Hepatocyte (in vitro differentiated cells): ENCODE data around the gene ANKS1B. TPM values are rescaled to one million over a fixed set of nuclear protein-coding genes. Genes with fewer than 3 reads are reported as not detected.

Experiments
- DNase-seq: peaks from one replicate; pipeline ENCODE4 v3.0.0-alpha.2; 2016; ENCODE audit warnings: low spot score
- H2AFZ ChIP-seq: fragments of 200-600 bp; sonication (generic); 2 replicates; pipeline ENCODE4 v1.6.0; 2016; ENCODE audit warnings: antibody characterized with exemption, mild to moderate bottlenecking
- H3K27ac ChIP-seq: fragments of 200-600 bp; sonication (generic); 2 replicates; pipeline ENCODE4 v1.5.1; 2016; ENCODE audit warnings: mild to moderate bottlenecking
- H3K27me3 ChIP-seq: fragments of 200-600 bp; sonication (generic); 2 replicates; pipeline ENCODE4 v1.6.1; 2016
- H3K36me3 ChIP-seq: fragments of 200-600 bp; sonication (generic); replicated peaks from 2 replicates; pipeline ENCODE4 v1.5.1; 2016; ENCODE audit warnings: low read depth; ENCODE audit not compliant: insufficient read depth
- H3K4me1 ChIP-seq: fragments of 200-600 bp; sonication (generic); 2 replicates; pipeline ENCODE4 v1.5.1; 2016; ENCODE audit warnings: mild to moderate bottlenecking, moderate library complexity; ENCODE audit not compliant: insufficient read depth
- H3K4me2 ChIP-seq: fragments of 200-600 bp; sonication (generic); 2 replicates; pipeline ENCODE4 v1.6.0; 2016
- H3K4me3 ChIP-seq: fragments of 200-600 bp; sonication (generic); 2 replicates; pipeline ENCODE4 v1.5.1; 2016; ENCODE audit warnings: mild to moderate bottlenecking
- H3K79me2 ChIP-seq: fragments of 200-600 bp; sonication (generic); 2 replicates; pipeline ENCODE4 v1.6.0; 2017; ENCODE audit warnings: mild to moderate bottlenecking
- H3K9me2 ChIP-seq: fragments of 200-600 bp; sonication (generic); replicated peaks from 2 replicates; pipeline ENCODE4 v1.6.0; 2017; ENCODE audit warnings: mild to moderate bottlenecking; ENCODE audit not compliant: insufficient read depth
- H3K9me3 ChIP-seq: fragments of 200-600 bp; sonication (generic); 2 replicates; pipeline ENCODE4 v1.5.1; 2016; ENCODE audit warnings: low read depth, mild to moderate bottlenecking
- H4K20me1 ChIP-seq: fragments of 200-600 bp; sonication (generic); 2 replicates; pipeline ENCODE4 v1.6.0; 2016; ENCODE audit warnings: mild to moderate bottlenecking; ENCODE audit not compliant: insufficient read depth, poor library complexity, severe bottlenecking
- CTCF ChIP-seq: fragments of 200-600 bp; sonication (generic); IDR thresholded peaks from 2 replicates; pipeline ENCODE4 v1.5.1; 2016; ENCODE audit warnings: antibody characterized with exemption, mild to moderate bottlenecking; ENCODE audit not compliant: poor library complexity
- EZH2 ChIP-seq: fragments of 200-600 bp; sonication (generic); IDR thresholded peaks from 2 replicates; pipeline ENCODE4 v1.6.1; 2016; ENCODE audit warnings: antibody characterized with exemption, mild to moderate bottlenecking, borderline replicate concordance
- EZH2phosphoT487 ChIP-seq: fragments of 200-600 bp; sonication (generic); IDR thresholded peaks from one replicate; pipeline ENCODE4 v1.6.1; 2018; ENCODE audit warnings: antibody characterized with exemption, mild to moderate bottlenecking, low read depth, moderate library complexity; ENCODE audit not compliant: unreplicated experiment, severe bottlenecking
- WGBS: methylation state at CpG from one replicate; pipeline ENCODE4 v1.1.6; 2016; ENCODE audit warnings: low lambda C conversion rate; ENCODE audit errors: missing lambda C conversion rate; 5-methylcytosine and 5-hydroxymethylcytosine counted together
- polyA plus RNA-seq: library from polyadenylated mRNA; unstranded; fragments of >200 nt; fragmentation: Nextera tagmentation; extraction: Ambion mirVana; gene quantifications from 2 replicates; pipeline ENCODE4 v1.2.1, GENCODE V29; 2016
- total RNA-seq: library from RNA; depleted of rRNA; stranded (reverse); fragments of >200 nt; gene quantifications from 2 replicates; pipeline ENCODE4 v1.2.3, GENCODE V29; 2014

Gene ANKS1B
- total and polyA plus RNA-seq, 2 experiments from 2014 or later: 1.6 to 2.2 TPM

DNA sequence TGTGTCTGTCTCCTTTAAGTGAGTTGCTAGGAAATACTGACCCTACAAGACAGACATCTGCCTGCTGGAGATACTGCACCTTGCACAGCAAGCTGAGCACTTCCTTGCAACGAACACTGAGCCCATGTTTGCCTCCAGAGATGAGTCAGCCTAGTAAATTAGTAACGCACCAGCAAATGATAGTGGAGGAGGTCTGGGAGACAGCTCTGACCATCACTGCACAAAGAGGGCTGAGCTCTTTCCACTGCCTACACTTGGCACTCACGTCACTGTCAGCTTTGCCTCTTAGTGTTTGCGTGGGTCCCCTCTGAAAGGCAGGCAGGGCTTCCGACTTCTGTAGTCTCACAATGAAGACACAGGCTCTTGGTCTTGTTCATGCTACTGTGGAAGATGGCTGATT lies 1230.6 kb downstream of the ANKS1B start:
- peak overlapping the region; percentile 43 for H3K27ac ChIP-seq
- no peaks in the 10 kb centered on the region for H3K9me3 ChIP-seq
- TF ChIP-seq EZH2 (no peak), CTCF (no peak), EZH2phosphoT487 (no peak)
- H3K4me2 ChIP-seq: no peak overlapping the region
- H3K4me3 ChIP-seq: no peak overlapping the region
- DNase-seq: peak; percentile 69
- H3K79me2 ChIP-seq: no peaks in the 10 kb centered on the region
- no peaks in the 10 kb centered on the region for H3K9me2 ChIP-seq
- H4K20me1 ChIP-seq: no peaks in the 10 kb centered on the region
- 39% methylated on average over 5 of the region's 5 CpGs for WGBS
- H3K36me3 ChIP-seq: no peaks in the 10 kb centered on the region
- H3K27me3 ChIP-seq: no peaks in the 10 kb centered on the region
- no peak overlapping the region for H2AFZ ChIP-seq
- no peaks in the 10 kb centered on the region for H3K4me1 ChIP-seq

GRCh38 chr12:98752726-98753125 lies 1232.0 kb downstream of the ANKS1B start:
- H3K9me3 ChIP-seq: no peaks in the 10 kb centered on the region
- no peaks in the 10 kb centered on the region for H3K36me3 ChIP-seq
- H3K4me3 ChIP-seq: no peak overlapping the region
- H3K27me3 ChIP-seq: no peaks in the 10 kb centered on the region
- H2AFZ ChIP-seq: no peak overlapping the region
- no peak for DNase-seq
- H3K27ac ChIP-seq: no peak overlapping the region
- H4K20me1 ChIP-seq: no peaks in the 10 kb centered on the region
- H3K4me2 ChIP-seq: no peak overlapping the region
- 84% methylated on average over 5 of the region's 5 CpGs for WGBS
- H3K9me2 ChIP-seq: no peaks in the 10 kb centered on the region
- H3K4me1 ChIP-seq: no peaks in the 10 kb centered on the region
- H3K79me2 ChIP-seq: no peaks in the 10 kb centered on the region
- TF ChIP-seq CTCF (no peak), EZH2 (no peak), EZH2phosphoT487 (no peak)

- H3K79me2 ChIP-seq: no peaks in the 10 kb centered on the region
- no peaks in the 10 kb centered on the region for H4K20me1 ChIP-seq
- no peak overlapping the region for H3K4me3 ChIP-seq
- no peak for DNase-seq
- H3K27me3 ChIP-seq: peaks cover 3% of the 10 kb centered on the region
- 83% methylated on average over 4 of the region's 4 CpGs for WGBS
- no peaks in the 10 kb centered on the region for H3K9me2 ChIP-seq
- H3K4me2 ChIP-seq: no peak overlapping the region
- no peaks in the 10 kb centered on the region for H3K4me1 ChIP-seq
- no peaks in the 10 kb centered on the region for H3K9me3 ChIP-seq
- no peak overlapping the region for H2AFZ ChIP-seq
- TF ChIP-seq CTCF (no peak), EZH2 (no peak), EZH2phosphoT487 (no peak)
- H3K36me3 ChIP-seq: no peaks in the 10 kb centered on the region
- H3K27ac ChIP-seq: no peak overlapping the region
Observed at GRCh38 chr12:98751580-98752115, 1233.1 kb downstream of the ANKS1B start.
